NCI-H1694 (cell line): ENCODE data around the gene SPA17.

ENCODE experiments used
- DNase-seq: peaks from one replicate; lab custom pipeline; 2025; lab: John Stamatoyannopoulos, UW

Gene SPA17

DNA sequence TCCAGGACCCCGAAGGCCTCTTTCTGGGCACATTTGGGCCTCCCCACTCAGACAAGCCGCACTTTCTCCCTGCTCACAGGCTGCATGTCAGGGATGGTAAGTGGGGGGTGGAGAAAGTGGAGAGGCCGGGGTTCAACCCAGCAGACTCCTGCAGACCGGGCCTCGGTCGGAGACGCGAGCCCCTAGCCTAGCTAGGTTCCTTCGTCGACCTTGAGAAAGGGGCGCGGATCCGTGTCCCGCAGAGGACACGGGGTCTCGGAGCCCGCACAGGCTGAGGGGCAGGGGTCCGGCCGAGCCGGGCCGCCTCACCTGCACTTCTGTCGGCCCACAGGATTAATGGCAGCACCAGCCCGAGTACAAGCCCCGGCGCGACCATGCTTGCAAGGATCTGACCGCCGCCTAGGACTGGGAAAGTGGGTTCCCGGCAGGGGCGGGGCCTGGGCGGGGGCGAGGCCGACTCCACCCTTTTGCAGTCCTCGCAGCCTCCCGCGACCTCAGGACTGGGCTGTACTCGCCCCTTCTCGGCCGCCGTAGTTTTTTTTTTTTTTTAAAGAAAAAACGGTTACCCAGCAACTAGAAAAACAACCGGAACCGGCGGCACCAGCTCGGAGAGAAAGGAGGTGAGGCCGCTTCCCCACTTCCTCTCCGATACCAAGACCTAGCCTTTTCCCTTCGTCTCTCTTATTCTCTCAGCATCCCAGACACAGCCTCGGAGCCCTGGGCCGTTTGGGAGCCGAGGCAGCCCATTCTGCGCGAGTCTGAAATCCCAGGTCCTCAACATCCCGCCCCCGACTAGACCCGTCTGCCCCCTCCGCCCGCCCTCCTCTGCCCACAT is at the start of gene SPA17, which contains the start of gene SIAE:
Gene SPA17, plus strand, starts transcription at position 572 of the 835 bp plus-strand sequence. CDS start 1,361 bp downstream, outside the sequence.
Gene SIAE, minus strand, starts transcription at position 407 of the 835 bp plus-strand sequence. Its CDS starts 31 bp downstream, at position 376.
- DNase-seq, result peak; percentile 19

DNA sequence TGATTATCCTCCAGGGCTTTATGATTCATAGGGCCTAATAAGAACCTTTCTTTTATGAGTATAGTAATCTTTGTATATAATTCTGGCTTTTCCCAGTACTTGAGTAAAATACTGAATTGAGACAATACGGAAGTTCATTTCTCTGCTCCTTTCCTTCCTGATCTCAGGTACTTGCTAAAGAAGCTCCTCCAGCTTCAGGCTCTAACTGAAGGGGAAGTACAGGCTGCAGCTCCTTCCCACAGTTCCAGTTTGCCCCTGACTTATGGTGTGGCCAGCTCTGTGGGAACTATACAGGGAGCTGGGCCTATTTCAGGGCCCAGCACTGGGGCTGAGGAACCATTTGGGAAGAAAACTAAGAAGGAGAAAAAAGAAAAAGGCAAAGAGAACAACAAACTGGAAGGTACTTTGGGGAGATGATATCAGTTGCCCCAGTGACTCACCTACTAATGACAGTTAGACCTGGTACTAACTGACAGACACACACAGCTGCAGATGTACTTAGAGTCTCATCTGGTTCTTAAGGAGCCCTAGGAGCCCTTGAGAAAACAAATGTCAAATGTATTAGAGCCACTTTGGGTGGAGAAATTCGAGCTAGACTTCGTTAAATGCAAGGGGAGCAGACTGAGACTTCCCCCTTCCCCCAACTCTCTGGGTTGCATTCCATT is 48.1 kb upstream of the SPA17 start:
- DNase-seq, result no peak

DNA sequence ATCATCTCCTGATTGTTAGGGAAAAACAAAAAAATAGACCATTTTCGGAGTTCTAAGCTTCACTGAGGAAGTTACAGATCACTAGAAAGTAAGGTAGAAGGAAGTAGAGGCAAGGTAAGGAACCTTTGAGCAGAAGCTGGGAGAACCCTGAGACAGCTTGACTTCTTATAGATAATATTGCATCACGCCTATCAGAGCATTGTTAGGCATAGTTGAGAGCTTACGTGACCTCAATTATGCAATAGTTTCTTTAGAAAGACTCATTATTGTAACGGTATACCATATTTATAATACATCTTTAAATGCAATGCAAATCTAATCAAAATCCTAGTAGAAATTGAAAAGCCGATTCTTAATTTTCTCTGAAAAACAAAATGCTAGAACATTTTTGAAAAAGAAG is 46.2 kb upstream of the SPA17 start:
- no peak for DNase-seq

DNA sequence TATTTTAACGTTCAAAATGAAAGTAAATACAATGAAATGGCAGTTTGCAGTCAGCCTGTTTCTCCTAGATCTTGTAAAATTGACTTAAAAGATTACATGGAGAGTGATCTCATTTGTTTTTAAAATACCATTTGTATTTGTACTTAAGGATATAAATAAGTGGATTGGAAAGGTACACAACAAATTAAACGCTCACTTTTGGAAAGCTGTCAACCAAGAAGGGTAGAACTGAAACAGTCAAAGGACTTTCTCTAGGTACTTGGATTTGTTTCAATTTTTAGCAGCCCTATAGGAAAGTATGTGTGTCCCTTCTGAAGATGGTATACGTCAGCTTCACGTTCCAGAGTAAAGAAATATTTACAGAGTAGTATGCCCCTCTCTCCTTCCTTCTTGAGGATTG is 43.7 kb upstream of the SPA17 start:
- DNase-seq, result no peak

DNA sequence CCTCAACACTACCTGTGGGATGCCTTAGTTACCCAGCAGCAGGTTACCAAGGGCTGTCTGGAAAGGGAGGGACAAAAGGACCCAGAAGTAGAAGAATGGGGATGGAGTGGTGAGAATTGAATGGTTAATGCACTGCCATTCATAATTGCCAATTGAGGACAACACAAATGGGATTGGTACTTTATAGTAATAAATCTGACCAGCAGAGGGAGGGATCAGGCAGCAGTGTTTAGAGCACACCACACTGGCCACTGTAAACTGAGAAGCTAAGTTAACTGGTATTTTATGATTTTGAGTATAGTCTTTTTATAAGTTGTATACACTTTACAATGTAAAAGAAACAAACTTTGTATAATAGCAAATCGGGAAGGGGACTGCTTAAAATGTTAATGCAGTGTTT is 40.3 kb upstream of the SPA17 start:
- DNase-seq, result no peak

DNA sequence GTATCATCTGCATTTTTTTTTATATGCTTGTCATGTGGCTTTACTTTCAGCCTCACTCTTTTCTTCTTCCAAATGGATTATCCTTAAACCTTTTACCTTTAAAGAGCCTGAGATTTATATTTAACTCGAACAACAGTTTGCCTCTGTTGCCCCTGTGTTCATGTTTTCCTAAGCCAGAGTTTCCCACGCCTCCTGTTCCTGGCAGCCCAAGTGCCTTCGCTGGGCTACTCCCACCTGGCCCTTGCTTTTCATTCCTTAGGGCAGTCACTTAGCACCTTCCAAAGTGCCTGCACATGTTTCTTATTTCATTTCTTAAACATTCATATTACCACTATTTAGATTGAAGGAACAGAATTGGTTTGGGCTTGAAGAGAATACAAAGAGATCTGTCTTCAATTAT is 37.8 kb upstream of the SPA17 start:
- no peak for DNase-seq

DNA sequence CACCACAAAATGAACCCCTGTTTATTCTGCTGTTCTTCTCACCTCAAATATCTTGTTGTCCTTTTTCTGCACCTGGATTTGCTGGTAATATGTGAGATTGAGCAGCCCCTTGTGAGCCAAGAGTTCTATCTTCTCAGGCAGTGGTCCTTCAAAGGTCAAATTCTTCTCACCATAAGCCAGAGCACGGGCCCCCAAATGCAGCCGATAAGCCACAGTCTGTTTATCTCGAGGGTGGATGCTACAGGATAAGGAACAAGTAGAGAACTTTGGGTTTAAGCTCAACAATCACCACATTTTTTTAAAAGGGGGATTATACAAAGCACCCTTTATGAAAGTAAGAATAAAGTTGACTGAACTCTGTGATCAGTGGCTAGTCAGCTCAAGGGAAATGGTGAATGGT is 35.2 kb upstream of the SPA17 start:
- no peak for DNase-seq

DNA sequence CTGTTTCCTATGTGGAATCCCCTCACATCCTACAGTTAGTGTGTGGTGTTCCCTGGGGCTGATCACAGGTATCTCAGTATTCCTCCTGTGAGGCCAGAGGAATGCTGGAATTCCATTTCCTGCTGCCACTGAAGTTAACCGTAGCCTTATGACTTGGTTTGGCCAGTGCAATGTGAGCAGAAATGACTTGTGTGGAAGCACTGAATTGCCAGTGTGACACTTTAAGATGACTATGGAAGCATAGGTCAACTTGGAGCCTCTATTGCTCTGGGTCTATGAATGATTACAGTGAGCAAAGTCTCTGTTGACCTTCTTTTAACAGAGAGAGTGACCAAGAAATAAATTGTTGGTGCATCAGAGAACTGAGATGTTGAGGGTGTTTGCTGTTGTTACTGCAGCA is 34.5 kb upstream of the SPA17 start:
- no peak for DNase-seq

DNA sequence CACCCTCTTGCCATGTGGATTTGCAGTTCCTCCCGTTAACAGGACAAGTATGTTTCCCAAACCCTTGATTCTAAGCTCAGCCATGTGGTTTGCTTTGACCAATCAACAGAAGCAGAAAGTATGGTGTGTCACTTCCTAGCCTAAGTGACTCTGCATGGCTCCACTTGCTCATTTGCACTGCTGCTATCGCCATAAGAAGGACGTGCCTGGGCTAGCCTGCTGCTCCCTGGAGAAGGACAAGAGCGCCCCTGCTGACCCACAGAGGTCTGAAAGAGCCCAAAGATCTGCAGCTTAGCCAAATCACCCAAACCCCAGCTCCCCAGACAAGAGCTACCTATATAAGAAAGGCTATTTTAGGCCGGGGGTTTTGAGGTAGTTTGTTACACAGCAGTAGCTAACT is 33.0 kb upstream of the SPA17 start:
- no peak for DNase-seq

DNA sequence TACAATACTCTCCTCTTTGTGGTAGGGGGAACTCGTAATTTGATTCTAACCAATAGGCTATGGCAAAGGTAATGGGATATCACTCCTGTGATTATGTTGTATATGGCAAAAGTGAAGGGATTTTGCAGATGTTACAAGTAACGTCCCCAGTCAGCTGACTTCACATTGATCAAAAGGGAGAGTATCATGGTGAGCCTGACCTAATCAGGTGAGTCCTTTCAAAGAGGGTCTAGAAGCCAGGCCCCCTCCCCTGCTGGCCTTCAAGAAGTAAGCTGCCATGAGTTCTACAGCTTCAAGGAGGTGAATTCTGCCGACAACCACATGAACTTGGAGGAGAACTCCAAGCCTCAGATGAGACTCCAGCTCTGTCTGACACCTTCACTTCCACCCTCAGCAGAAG is 31.1 kb upstream of the SPA17 start:
- no peak for DNase-seq

DNA sequence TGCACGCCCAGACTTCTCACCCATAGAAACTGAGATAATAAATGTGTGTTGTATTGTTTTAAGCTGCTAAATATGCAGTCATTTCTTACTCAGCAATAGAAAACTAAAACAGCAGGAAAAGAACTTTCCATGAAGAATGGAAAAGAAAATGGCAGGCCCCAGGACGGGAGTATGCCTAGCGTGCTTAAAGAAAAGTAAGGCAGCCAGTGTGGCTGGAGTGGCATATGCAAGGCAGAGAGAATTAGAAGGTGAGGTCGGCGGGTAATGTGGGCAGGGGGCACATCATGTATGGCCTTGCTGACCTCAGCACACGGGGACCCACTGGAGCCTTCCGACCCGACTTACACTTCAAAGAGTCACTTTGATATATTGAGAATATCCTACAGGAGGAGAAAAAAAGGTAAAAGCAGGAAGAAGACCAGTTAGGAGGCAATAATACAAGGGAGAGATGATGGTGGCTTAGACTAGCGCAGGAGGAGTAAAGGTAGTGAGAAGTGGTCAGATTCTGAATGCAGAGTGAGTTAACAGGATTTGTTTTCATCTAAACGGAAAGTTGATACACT is 30.6 kb upstream of the SPA17 start:
- no peak for DNase-seq

DNA sequence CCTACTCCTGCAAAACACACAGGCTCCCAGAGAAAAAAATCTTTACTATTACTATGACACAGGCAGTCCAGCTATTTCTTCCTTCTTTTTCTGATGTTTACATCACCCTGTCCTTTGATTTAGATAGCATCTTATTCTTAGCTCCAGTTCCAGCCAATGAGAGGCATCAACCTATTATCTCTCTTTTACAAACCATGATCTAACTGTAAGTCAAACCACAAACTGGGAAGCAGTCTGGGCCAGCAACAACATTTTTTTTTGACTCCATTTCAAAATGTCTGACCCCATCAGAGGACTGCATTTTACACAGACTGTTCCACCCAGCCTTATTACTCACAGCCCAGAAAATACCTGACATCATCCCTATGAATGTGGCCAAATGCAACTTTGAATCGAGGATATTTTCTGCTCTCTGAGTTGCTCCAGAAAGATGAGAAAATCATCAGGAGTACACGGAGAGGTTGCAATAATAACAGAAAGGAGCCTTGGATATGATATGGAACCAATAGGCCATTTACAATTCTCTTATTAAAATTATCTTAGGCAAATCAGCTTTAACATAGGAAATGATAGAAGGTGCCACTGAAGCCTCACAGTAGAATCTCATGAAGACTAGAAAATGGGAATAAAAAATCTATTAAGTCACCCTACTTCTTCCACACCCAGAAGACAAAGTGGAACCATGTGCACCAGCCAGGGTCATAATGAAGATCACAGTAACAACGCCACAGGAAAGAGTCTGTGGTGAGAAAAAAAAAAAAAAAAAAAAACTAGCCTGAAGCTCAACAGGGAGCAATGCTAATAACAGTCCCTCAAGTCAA is 29.9 kb upstream of the SPA17 start:
- no peak for DNase-seq

DNA sequence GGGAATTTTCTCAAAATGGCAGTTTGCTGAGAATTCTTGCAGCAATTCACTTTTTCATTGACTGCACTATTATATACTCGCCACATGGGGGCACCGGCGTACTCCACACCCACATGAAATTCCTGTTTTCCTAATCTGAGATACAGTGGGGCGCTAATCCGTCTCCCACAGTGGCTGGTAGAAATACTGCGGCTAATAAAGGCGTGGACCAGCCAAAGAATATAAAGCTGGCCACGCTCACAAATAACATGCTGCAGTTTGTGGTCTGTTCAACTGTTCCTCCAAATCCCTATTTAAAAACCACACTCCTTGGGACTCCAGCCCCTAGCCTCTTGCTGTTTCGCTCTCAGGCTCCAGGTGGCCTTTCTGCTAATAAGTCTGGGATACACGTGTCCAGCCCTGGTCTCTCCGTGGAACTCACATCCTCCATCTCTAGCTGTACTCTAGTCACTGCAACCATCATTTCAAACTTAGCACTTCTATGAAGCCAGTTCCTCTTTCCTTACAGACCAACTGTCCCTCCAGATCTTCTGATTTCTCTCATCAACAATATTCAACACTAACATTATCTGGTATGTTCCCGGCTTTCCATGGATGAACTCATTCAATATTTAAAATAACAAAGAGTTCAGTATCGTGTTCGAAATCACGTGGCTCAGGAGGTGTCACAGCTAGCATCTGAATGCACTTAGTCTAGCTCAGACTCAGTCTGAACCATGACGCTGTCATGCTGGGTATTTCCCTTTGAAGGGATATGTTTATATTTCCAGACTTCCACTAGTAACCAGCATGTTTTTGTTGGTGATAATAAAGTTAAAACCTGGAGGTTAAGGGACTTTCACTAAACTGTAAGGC is 29.1 kb upstream of the SPA17 start:
- peak; percentile 20 for DNase-seq

DNA sequence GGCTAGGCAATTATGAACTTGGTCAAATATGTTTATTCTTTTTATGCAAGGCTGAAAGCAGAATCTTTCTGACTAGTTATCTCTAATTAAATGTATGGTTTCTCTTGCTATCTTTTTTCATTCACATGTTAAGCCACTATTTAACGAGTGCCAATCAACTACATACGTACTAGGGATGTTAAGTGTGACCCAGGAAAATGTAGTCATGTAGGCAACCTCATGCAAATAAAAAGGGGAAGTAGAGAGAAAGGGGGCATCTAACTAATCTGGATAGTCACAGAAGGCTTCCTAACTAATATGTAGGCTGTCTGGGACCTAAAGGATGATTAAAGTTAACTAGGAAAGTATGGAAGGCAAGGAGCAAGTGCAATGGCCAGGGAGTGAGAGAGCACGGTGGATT is 27.6 kb upstream of the SPA17 start:
- DNase-seq, result no peak

DNA sequence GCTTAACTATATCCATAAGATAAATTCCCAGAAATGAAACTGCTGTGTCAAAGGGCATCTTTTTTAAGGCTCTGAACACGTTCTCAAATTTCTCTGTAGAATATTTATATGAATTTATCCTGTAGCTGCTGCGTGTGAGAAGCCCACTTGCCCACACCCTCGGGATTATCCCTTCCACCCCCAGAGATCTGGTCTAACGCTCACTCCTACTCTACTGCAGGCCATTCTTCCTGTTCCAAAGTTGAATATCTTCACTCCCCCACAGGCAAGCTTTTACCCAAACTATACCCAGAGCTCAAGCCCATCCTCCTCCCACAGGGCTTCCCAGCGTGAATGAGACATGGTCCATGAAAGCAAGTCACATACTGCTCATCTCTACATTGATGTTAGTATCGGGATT is 25.1 kb upstream of the SPA17 start:
- DNase-seq, result no peak

DNA sequence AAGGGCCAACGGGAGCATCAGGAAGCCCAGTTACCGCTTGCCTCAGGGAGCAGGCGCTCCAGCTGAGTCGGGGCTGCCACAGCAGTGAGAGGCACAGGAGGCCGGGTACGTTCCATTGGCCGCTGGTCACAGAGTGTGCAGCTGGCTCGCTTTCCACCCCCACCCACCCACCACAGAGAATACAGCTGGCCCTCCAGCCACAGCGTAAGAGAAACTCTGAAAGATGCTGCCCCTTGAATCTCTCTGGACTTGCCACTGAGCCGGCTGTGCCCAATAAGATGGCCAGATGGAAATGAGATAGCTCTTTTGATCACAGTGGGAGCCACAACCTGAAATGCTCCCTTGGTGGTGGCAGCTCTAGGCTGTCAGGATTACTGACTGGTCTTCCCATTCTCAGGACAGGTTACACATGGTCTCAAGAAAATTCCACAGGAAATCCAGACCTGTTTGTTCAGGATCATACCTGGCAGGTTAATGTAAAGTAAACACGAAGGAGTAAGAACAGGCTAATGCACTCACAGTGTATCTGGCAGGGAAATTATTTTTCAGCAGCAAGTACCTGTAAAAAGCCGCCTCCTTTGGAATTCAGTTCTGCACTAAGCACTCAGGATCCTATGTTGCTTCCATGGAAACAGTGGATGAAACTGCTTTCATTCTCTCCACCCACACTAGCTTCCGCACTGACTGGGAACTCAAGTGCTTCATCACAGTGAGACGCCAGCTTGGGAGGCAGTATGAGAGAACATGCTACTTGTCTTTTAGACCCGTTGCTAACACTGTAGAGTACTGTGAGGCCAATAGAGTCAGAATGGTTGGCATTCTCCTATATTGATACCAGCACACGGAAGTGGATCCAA is 16.7 kb upstream of the SPA17 start:
- DNase-seq, result no peak

DNA sequence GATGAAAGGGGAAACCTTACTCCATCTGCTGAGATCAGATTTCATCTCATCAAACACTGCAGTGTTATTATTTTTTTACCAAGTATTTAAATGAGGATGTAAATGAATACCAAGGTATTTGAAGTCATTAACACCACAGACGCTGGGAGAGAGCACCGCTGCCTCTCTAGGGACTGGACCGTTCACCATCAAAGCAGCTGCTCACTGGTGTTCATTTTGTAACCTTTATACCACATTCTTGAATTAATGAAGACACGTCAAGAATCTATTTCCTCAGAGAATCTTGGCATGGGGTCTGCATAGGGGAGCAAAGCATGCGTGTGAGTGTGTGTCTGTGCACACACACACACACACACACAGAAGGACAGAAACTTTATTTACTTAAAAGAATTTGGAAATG is 15.8 kb upstream of the SPA17 start:
- no peak for DNase-seq

DNA sequence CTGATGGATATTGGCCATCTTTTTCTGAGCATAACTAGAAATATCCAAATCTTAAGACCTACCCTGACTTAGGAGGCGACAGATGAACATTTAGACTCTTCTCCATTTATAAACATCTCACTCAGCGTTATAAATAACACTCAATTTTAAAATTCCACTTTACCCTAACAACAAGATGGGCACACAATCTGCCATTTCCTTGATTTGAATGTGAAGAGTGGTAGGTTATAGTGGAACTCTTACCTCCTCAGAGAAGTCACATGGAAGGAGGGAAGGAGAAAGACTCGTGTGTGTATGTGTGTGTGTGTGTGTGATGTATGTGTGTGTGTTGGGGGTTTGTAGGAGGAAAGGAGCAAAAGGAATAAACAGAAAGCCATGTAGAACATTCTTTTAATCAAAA is 15.2 kb upstream of the SPA17 start:
- DNase-seq, result no peak

DNA sequence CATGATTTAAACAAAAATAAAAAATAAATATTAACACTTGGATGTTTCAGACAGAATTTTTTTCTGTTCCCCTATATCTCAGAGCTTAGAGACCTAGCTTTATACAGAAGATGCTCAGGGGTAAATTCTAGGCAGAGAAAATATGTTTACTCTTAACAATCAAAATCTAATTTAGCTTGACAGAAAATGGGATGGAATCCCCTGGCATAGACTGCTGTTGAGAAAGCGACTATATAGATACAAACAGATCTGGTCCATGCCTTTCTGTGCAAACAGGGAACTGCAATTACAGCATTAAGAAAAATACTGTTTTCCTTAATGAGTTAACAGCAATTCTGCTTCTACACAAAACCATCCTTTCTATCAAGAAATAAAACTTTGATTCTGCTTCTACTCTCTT is 14.7 kb upstream of the SPA17 start:
- no peak for DNase-seq

DNA sequence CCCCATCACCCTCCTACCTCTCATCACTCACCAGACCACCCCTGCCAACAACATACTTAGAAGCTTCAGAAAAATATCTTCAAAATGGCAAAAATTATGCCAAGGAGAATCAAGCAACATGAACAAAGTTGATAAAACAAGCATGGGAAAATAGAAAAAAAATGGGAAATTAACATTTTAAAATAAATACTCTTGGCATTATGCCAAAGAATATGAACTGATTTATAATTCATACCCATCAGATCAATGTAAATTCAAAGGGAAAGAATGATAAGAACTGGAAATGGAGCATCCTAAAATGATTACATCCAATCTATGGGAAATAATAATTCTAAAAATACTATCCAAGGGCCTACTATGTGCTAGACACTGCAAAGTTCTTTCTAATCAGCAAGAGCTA is 12.2 kb upstream of the SPA17 start:
- no peak for DNase-seq
